ENCODE data around the gene APBB3.

DNA sequence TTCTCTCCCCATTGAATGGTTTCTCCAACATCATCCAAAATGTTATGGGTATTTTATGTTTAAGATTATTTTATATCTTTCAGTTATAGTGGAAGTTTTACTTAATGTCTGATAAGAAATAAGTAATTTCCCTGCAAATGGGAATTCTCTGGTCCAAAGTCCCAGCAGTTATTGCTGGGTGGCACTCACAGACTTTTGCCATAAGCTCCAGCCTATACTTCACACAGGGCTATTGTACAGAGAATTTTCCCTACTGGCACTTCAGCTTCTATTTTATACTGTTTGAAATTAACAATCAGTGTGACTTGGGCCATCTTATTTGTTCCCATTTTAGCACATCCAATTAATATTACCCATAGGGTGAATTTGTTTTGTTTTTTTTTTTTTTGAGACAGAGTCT is 35.7 kb upstream of the APBB3 start:
- TF ChIP-seq, protein P1, sequence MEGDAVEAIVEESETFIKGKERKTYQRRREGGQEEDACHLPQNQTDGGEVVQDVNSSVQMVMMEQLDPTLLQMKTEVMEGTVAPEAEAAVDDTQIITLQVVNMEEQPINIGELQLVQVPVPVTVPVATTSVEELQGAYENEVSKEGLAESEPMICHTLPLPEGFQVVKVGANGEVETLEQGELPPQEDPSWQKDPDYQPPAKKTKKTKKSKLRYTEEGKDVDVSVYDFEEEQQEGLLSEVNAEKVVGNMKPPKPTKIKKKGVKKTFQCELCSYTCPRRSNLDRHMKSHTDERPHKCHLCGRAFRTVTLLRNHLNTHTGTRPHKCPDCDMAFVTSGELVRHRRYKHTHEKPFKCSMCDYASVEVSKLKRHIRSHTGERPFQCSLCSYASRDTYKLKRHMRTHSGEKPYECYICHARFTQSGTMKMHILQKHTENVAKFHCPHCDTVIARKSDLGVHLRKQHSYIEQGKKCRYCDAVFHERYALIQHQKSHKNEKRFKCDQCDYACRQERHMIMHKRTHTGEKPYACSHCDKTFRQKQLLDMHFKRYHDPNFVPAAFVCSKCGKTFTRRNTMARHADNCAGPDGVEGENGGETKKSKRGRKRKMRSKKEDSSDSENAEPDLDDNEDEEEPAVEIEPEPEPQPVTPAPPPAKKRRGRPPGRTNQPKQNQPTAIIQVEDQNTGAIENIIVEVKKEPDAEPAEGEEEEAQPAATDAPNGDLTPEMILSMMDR (IDR thresholded peaks at IDR 0.05; ENCODE audit: low read depth, low read length): no peak
- TF ChIP-seq, protein P2, sequence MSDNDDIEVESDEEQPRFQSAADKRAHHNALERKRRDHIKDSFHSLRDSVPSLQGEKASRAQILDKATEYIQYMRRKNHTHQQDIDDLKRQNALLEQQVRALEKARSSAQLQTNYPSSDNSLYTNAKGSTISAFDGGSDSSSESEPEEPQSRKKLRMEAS (IDR thresholded peaks at IDR 0.05; ENCODE audit: low read depth, low read length): no peak
